ENCODE measurements around the gene RAC2.

The RAC2 gene

GRCh38 chr22:37185646-37186227 lies 58.3 kb downstream of the RAC2 start:
- no peak overlapping the region for H3K4me3 ChIP-seq (ENCODE audit: low read length)
- TF ChIP-seq CTCF (IDR thresholded peaks at IDR 0.05; ENCODE audit: insufficient read depth, low read depth, low read length, missing control alignments): no peak
- no peak for DNase-seq (ENCODE audit: low read depth)

- no peak for TF ChIP-seq CTCF (IDR thresholded peaks at IDR 0.05; ENCODE audit: insufficient read depth, low read depth, low read length, missing control alignments)
- DNase-seq (ENCODE audit: low read depth): no peak
- H3K4me3 ChIP-seq (ENCODE audit: low read length): no peak overlapping the region
Observed at GRCh38 chr22:37184816-37185541, 59.1 kb downstream of the RAC2 start.

- no peak overlapping the region for H3K4me3 ChIP-seq (ENCODE audit: low read length)
- no peak for DNase-seq (ENCODE audit: low read depth)
- no peak for TF ChIP-seq CTCF (IDR thresholded peaks at IDR 0.05; ENCODE audit: insufficient read depth, low read depth, low read length, missing control alignments)
Observed at GRCh38 chr22:37184380-37184755, 59.7 kb downstream of the RAC2 start.

GRCh38 chr22:37183432-37184379 lies 60.4 kb downstream of the RAC2 start:
- DNase-seq (ENCODE audit: low read depth): no peak
- TF ChIP-seq CTCF (IDR thresholded peaks at IDR 0.05; ENCODE audit: insufficient read depth, low read depth, low read length, missing control alignments): no peak
- no peak overlapping the region for H3K4me3 ChIP-seq (ENCODE audit: low read length)

GRCh38 chr22:37182949-37183245 lies 61.2 kb downstream of the RAC2 start:
- DNase-seq (ENCODE audit: low read depth): no peak
- H3K4me3 ChIP-seq (ENCODE audit: low read length): no peak overlapping the region
- TF ChIP-seq CTCF (IDR thresholded peaks at IDR 0.05; ENCODE audit: insufficient read depth, low read depth, low read length, missing control alignments): no peak

GRCh38 chr22:37182101-37182948 lies 61.7 kb downstream of the RAC2 start:
- no peak for DNase-seq (ENCODE audit: low read depth)
- H3K4me3 ChIP-seq (ENCODE audit: low read length): no peak overlapping the region
- no peak for TF ChIP-seq CTCF (IDR thresholded peaks at IDR 0.05; ENCODE audit: insufficient read depth, low read depth, low read length, missing control alignments)

Measured in epithelial cell of esophagus (primary cell).